HUES48 (cell line): ENCODE data around the gene MYCN.

Experiments used
- H3K27ac ChIP-seq: one replicate; pipeline ENCODE4 v1.7.0; 2013; ENCODE audit warnings: low read depth, low read length, inconsistent platforms
- H3K27me3 ChIP-seq: 2 replicates; pipeline ENCODE4 v1.6.1; 2013; ENCODE audit warnings: mild to moderate bottlenecking, low read length; ENCODE audit not compliant: control insufficient read depth, insufficient read depth
- H3K36me3 ChIP-seq: 2 replicates; pipeline ENCODE4 v1.6.1; 2013; ENCODE audit warnings: low read length; ENCODE audit not compliant: control insufficient read depth, insufficient read depth
- H3K4me1 ChIP-seq: 2 replicates; pipeline ENCODE4 v1.6.1; 2013; ENCODE audit warnings: mild to moderate bottlenecking, low read length; ENCODE audit not compliant: control insufficient read depth, insufficient read depth
- H3K4me3 ChIP-seq: 2 replicates; pipeline ENCODE4 v1.5.1; 2013; ENCODE audit warnings: mild to moderate bottlenecking, low read depth, low read length
- H3K9ac ChIP-seq: 2 replicates; pipeline ENCODE4 v1.6.1; 2013; ENCODE audit warnings: mild to moderate bottlenecking, low read depth, low read length, moderate library complexity
- H3K9me3 ChIP-seq: 2 replicates; pipeline ENCODE4 v1.6.1; 2013; ENCODE audit warnings: low read length; ENCODE audit not compliant: control insufficient read depth, insufficient read depth

Gene MYCN

DNA sequence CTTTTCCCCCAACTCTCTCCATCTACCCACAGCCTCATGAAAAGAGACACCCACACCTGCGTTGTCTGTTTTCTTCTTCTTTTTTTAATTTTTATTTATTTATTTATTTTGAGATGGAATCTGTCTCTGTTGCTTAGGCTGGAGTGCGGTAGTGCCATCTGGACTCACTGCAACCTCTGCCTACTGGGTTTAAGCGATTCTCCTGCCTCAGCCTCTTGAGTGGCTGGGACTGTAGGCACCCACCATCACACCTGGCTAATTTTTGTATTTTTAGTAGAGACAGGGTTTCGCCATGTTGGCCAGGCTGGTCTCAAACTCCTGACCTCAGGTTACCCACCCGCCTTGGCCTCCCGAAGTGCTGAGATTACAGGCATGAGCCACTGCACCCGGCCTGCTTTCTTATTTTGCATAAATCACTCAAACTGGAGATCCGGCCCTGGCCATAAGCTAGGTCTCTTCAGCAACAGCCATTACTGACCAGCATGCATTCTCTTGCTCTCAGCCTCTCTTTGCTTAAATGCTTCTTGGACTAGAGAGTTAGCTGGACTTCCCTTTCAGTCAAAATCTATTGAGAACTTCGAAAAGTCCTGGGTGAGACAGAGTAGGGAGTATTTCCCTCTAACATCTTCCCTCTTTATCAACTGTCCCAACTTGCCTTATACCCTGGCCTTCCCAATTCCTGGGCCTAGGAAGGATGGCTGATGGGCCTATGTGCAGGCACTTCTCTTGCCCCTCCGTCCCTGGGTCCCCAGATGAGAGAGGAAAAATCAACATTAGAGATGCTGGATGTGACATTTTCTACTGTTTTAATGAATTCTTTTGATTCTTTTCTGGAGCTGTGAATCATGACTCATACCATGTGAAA, 27.3 kb downstream of the MYCN start:
- H3K27me3 ChIP-seq = no peaks in the 10 kb centered on the region
- H3K4me1 ChIP-seq = peaks cover 17% of the 10 kb centered on the region; the same call in 1 of the 2 replicates
- no peaks in the 10 kb centered on the region for H3K36me3 ChIP-seq
- no peaks in the 10 kb centered on the region for H3K9me3 ChIP-seq
- no peak overlapping the region for H3K9ac ChIP-seq
- no peak overlapping the region for H3K27ac ChIP-seq
- H3K4me3 ChIP-seq = no peak overlapping the region

DNA sequence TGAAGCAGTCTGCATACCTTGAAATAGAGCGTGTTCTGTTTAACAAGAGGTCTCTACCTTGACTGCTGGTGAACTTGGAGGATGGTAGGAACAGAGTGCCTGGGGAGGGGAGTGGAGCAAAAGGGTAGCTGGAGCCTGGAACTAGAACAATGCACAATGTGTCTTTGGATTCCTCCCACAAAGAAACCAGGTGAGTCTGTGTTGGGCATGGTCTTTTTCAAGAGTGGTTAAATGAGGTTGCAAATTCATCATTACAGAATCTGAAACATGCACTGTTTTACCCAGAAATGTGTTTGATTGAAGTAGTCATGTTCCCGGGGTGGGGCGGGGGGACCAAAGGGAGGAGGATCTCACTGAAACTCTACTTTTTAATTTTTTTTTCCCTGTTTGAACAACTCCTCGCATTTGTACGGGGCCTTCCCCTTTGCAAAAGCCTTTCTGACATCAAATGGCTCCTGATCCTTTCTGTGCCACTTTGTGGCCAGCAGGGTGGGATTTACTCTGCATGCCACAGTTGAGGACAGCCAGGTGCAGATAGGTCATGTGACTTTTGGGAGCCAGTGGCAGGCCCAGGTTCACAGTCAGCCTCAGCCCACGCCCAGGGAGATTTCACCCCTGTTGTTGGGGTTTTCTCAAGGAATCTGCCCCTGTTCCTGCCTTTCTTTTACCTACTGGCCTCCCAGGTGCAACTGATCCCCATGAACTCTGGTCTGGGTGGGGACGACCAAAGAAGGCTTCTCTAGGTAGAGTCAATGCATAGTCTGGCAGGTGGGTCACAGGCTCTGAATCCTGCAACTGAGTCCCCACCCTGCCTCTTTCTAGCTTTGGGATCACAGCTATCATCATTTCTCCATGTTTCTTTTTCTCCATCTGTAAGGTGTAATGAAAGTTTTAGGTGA, 28.2 kb downstream of the MYCN start:
- no peak overlapping the region for H3K27ac ChIP-seq
- no peaks in the 10 kb centered on the region for H3K9me3 ChIP-seq

DNA sequence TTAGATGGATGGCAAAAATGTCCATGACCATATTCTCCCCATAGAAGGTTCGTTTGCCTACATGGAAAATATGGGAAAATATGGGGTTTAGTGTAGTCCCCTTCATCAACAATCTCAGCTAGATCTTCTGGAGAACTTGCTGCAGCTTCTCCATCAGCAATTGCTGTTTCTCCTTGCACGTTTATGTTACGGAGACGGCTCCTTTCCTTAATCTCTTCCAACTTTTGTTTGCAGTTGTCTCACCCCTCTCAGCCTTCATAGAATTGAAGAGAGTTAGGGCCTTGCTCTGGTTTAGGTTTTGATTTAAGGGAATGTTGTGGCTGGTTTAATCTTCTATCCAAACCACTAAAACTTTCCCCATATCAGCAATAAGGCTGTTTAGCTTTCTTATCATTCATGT, 28.9 kb downstream of the MYCN start:
- Histone ChIP-seq H3K27me3 (no peaks in the 10 kb centered on the region), H3K9me3 (no peaks in the 10 kb centered on the region), H3K27ac (no peak overlapping the region), H3K4me3 (no peak overlapping the region), H3K9ac (no peak overlapping the region), H3K36me3 (no peaks in the 10 kb centered on the region), H3K4me1 (peaks cover 19% of the 10 kb centered on the region; the same call in 1 of the 2 replicates)

More for the DNA sequence above, 28.2 kb downstream of the MYCN start:
- Histone ChIP-seq H3K9ac (no peak overlapping the region), H3K27me3 (no peaks in the 10 kb centered on the region), H3K36me3 (no peaks in the 10 kb centered on the region), H3K4me1 (peaks cover 19% of the 10 kb centered on the region; the same call in 1 of the 2 replicates), H3K4me3 (no peak overlapping the region)

GRCh38 chr2:15970701-15971100, 30.4 kb downstream of the MYCN start:
- Histone ChIP-seq H3K4me1 (peaks cover 13% of the 10 kb centered on the region; the same call in 1 of the 2 replicates), H3K27ac (no peak overlapping the region), H3K36me3 (no peaks in the 10 kb centered on the region), H3K27me3 (no peaks in the 10 kb centered on the region), H3K9ac (no peak overlapping the region), H3K4me3 (no peak overlapping the region), H3K9me3 (no peaks in the 10 kb centered on the region)

DNA sequence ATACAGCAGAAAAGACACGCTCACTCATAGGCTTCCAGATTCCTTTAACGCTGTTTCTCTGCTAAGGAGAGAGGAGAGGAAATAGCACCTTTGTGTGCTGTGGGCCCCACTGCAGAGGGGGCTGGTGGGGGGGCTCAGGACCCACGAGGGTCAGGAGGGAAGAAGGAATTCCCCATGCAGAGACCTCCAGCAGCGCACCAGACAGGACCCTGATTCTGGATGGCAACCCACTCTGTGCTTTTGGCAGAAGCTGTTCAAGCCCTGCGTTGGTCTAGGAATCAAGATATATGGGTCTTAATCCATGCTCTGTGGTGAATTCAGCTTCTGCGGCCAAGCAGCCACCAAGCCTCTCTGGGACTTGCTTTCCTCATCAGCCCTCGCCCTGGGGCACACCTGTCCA, 31.0 kb downstream of the MYCN start:
- Histone ChIP-seq H3K36me3 (no peaks in the 10 kb centered on the region), H3K4me1 (peaks cover 13% of the 10 kb centered on the region; the same call in 1 of the 2 replicates), H3K4me3 (no peak overlapping the region), H3K27me3 (no peaks in the 10 kb centered on the region), H3K27ac (no peak overlapping the region), H3K9me3 (no peaks in the 10 kb centered on the region), H3K9ac (no peak overlapping the region)

GRCh38 chr2:15971831-15972522, 31.6 kb downstream of the MYCN start:
- Histone ChIP-seq H3K27me3 (no peaks in the 10 kb centered on the region), H3K27ac (no peak overlapping the region), H3K4me3 (no peak overlapping the region), H3K9me3 (no peaks in the 10 kb centered on the region), H3K4me1 (peaks cover 13% of the 10 kb centered on the region; the same call in 1 of the 2 replicates), H3K36me3 (no peaks in the 10 kb centered on the region), H3K9ac (no peak overlapping the region)

GRCh38 chr2:15973481-15974401, 33.4 kb downstream of the MYCN start:
- Histone ChIP-seq H3K27me3 (no peaks in the 10 kb centered on the region), H3K4me1 (peaks cover 13% of the 10 kb centered on the region; the same call in 1 of the 2 replicates), H3K27ac (no peak overlapping the region), H3K9me3 (no peaks in the 10 kb centered on the region), H3K36me3 (no peaks in the 10 kb centered on the region), H3K4me3 (no peak overlapping the region), H3K9ac (no peak overlapping the region)

DNA sequence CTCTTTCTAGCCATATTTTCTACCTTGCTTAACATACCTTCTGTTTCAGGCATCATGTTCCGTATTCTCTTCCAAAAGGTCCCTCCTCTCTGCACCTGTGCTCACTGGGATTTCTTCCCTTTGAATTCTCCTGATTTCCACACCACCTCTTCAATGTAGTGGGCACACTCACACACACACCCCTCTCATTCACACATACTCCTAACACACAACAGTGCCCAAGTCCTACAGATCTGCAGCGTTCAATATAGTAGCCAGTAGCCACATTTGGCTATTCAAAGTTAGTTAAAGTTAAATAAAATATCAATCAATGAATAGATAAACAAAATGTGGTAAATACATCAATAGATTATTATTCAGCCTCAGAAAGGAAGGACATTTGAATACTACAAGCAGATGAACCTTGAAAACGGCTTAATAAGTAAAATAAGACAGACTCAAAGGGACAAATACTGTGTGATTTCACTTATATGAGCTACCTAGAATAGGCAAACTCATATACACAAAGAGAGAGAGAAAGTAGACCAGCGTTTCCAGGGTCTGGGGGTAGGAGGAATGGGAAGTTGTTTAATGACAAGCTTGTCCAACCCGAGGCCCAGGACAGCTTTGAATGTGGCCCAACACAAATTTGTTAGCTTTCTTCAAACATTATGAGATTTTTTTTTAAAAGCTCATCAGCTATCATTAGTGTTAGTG, 34.4 kb downstream of the MYCN start:
- Histone ChIP-seq H3K9me3 (no peaks in the 10 kb centered on the region), H3K9ac (no peak overlapping the region), H3K4me1 (peaks cover 16% of the 10 kb centered on the region; the same call in 1 of the 2 replicates)

GRCh38 chr2:15975261-15975600, 34.9 kb downstream of the MYCN start:
- Histone ChIP-seq H3K36me3 (no peaks in the 10 kb centered on the region), H3K27me3 (no peaks in the 10 kb centered on the region), H3K9ac (no peak overlapping the region), H3K27ac (no peak overlapping the region), H3K9me3 (no peaks in the 10 kb centered on the region), H3K4me3 (no peak overlapping the region), H3K4me1 (peaks cover 19% of the 10 kb centered on the region; the same call in 1 of the 2 replicates)

More for the DNA sequence above, 34.4 kb downstream of the MYCN start:
- Histone ChIP-seq H3K27ac (no peak overlapping the region), H3K27me3 (no peaks in the 10 kb centered on the region), H3K4me3 (no peak overlapping the region), H3K36me3 (no peaks in the 10 kb centered on the region)
